AG08396 (cell line): ENCODE data around the gene CD14.
"Not testable (repeated sequence)": the region's sequence is repeated elsewhere in the genome, so short reads cannot be mapped to it uniquely, and the experiment has no call there.

Source experiments
- DNase-seq: peaks from one replicate; pipeline ENCODE4 v3.0.0; 2012; ENCODE audit warnings: low spot score, mixed read lengths

The CD14 gene

DNA sequence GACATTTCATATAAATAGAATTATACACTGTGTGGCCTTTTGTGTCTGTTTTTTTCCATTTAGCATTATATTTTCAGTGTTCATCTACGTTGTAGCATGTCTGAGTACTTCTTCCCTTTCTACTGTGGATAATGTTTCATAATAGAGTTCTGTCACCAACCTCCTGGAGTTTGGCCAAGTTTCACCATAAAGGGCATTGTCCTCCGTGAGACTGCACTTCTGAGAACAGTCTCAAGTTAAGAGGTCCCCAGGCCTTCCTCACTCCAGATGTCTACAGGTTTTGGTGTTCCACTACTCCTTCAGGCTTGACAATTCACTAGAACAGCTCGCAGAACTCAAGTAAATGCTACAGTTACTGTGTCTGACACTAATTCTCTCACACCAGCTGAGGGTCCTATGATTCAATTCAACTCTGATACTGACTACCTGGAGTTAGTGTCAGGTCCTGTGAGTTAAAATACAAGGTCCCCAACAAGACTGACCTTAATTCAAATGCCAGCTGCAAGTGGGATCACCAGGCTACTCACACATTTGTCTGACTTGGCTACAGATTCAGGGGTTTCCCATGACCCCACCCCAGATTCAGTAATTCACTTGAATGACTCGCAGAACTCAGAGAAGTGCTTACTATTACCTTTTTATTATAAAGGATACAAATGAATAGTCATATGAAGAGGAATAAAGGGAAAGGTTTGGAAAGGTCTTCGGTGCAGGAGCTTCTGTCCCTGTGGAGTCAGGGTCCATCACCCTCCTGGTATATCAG is 37.3 kb downstream of the CD14 start:
- DNase-seq, result no peak

- DNase-seq, result no peak
Observed at GRCh38 chr5:140594169-140594568, 38.8 kb downstream of the CD14 start.

DNA sequence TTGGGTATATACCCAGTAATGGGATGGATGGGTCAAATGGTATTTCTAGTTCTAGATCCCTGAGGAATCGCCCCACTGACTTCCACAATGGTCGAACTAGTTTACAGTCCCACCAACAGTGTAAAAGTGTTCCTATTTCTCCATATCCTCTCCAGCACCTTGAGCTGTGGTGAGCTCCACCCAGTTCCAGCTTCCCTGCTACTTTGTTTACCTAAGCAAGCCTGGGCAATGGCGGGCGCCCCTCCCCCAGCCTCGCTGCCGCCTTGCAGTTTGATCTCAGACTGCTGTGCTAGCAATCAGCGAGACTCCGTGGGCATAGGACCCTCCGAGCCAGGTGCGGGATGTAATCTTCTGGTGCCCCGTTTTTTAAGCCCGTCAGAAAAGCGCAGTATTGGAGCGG is 39.9 kb downstream of the CD14 start:
- DNase-seq, result not testable (repeated sequence)

DNA sequence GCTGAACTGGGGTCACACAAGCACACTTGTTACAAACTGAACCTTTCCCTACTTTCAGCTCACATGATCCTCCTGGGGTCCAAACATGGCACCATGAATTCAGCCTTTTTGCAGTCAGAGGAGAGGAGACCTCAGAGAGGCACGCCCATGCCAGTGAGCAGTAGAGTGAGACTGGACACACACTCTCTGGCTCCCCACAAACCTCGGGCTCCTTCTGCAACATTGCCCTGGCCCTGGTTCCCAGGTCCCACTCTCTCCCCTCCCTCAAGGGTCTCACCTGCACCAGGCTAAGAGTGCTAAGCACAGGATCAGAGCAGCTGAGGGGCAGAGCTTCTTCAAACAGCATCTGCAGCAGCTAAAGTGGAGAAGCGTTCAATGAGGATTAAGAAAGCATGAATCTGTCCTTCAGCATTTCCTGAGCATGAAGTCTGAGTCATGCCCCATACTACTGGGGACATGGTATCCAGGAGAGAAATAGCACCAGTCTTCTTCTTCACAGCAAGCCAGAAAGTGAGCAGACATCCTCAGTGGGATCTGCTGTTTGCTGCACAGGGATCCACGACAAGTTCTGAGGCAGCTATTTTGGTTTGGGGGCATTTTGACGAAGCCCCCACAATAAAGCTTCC is 41.1 kb downstream of the CD14 start:
- DNase-seq, result peak; percentile 32

DNA sequence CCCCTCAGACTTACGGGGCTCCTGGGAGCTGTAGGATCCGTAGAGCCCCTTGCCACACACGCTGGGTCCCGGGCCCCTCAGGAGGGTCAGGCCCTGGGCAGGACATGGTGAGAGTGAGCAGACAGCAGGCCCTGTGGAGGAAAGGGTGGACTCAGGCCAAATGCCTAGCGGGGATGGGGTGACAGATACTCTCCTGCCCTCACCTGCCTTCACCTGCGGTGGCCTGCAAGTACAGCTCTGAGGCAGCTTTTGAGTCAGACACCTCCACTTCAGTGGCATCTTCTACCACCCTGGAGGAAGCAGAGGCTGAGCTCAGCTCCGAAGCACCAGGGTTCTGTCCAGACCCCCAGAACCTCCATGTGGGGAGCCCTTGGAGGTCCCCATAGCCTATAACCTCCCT is 42.1 kb downstream of the CD14 start:
- DNase-seq, result no peak

DNA sequence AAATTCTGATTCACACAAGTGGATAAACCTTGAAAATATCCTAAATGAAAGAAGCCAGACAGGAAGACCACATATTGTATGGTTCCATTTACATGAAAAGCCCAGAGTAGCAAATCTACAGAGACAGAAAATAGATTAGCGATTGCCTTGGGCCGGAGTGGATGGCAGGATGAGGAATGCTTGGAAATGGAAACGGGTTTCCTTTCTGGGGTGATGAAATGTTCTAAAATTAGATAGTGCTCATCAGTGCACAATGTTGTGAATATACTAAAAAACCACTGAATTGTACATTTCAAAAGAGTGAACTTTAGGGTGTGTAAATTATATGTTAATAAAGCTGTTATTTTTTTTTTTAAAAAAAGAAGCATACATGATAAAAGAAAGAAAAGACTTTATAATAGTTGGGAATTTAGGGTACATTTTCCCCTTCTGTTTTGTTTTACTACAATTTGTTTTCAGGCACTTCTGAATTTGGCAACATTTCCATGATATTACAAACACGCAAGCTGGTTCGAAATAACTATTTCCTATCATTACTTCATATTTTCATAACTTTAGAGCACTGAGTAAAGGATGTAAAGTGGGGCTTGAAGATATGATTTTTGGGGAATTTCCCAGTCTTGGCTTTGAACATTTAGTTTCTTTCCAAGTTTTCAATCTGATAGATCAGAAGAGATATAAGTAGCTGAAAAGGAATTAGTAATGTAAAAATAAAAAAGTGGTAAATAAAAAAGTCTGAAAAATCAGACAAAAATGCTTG is 44.5 kb downstream of the CD14 start:
- peak; percentile 47 for DNase-seq

GRCh38 chr5:140587495-140587894 is 45.5 kb downstream of the CD14 start:
- no peak for DNase-seq
